Loucy (cell line): ENCODE measurements around the gene RNF183.

Source experiments
- EZH2phosphoT487 ChIP-seq: fragments of 200-600 bp; IDR thresholded peaks from 2 replicates; pipeline ENCODE4 v1.6.1; 2018; ENCODE audit warnings: antibody characterized with exemption, mild to moderate bottlenecking, moderate library complexity, borderline replicate concordance
- TF ChIP-seq, protein P1 (sequence below): fragments of 200-600 bp; sonication (generic); conservative IDR thresholded peaks from 2 replicates; pipeline ENCODE4 v1.5.1; 2014; ENCODE audit warnings: mild to moderate bottlenecking, antibody characterized with exemption, low read length

DNA sequence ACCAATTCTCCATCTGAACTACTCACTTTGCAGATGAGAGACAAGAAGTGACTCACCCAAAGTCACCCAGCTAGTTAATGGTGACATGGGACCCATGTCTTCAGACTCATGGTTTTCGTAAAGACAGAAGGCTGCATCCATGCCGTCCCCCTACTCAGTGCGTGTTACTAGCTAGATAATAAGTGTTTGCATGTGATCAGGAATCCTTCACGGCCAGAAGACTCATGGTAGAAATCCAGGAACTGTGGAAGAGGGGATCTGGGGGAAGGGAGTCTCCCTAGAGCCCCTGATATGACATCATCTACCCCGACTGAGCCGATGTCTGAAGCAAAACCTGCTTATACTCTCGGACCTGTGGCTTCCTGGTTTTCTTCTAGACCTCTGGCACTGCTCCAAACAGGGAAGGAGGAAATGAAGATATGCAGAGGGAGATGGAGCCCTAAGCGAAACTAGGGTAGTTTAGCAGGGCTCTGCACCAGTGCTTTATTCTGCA is 3.3 kb downstream of the RNF183 start:
- TF ChIP-seq, protein P1, sequence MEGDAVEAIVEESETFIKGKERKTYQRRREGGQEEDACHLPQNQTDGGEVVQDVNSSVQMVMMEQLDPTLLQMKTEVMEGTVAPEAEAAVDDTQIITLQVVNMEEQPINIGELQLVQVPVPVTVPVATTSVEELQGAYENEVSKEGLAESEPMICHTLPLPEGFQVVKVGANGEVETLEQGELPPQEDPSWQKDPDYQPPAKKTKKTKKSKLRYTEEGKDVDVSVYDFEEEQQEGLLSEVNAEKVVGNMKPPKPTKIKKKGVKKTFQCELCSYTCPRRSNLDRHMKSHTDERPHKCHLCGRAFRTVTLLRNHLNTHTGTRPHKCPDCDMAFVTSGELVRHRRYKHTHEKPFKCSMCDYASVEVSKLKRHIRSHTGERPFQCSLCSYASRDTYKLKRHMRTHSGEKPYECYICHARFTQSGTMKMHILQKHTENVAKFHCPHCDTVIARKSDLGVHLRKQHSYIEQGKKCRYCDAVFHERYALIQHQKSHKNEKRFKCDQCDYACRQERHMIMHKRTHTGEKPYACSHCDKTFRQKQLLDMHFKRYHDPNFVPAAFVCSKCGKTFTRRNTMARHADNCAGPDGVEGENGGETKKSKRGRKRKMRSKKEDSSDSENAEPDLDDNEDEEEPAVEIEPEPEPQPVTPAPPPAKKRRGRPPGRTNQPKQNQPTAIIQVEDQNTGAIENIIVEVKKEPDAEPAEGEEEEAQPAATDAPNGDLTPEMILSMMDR, result no peak
- TF ChIP-seq EZH2phosphoT487, result no peak
